Forelimb muscle (tissue), 1 donor: Measurements from ENCODE around the gene ACAA2. TPM values are rescaled to one million over a fixed set of nuclear protein-coding genes. Genes with fewer than 3 reads are reported as not detected.
A peak's percentile ranks its signal among the peaks of the same experiment; 100 is the strongest.

Experiments used
- DNase-seq: peaks from one replicate; pipeline ENCODE4 v3.0.0-alpha.2; 2013; ENCODE audit warnings: low read depth
- polyA plus RNA-seq: library from polyadenylated mRNA; unstranded; fragments of 120-200 nt; gene quantifications from one replicate; pipeline ENCODE4 v1.2.1, GENCODE V29; 2013; ENCODE audit not compliant: insufficient read length

Gene ACAA2, protein sequence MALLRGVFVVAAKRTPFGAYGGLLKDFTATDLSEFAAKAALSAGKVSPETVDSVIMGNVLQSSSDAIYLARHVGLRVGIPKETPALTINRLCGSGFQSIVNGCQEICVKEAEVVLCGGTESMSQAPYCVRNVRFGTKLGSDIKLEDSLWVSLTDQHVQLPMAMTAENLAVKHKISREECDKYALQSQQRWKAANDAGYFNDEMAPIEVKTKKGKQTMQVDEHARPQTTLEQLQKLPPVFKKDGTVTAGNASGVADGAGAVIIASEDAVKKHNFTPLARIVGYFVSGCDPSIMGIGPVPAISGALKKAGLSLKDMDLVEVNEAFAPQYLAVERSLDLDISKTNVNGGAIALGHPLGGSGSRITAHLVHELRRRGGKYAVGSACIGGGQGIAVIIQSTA
- polyA plus RNA-seq, result 77.5 TPM

DNA sequence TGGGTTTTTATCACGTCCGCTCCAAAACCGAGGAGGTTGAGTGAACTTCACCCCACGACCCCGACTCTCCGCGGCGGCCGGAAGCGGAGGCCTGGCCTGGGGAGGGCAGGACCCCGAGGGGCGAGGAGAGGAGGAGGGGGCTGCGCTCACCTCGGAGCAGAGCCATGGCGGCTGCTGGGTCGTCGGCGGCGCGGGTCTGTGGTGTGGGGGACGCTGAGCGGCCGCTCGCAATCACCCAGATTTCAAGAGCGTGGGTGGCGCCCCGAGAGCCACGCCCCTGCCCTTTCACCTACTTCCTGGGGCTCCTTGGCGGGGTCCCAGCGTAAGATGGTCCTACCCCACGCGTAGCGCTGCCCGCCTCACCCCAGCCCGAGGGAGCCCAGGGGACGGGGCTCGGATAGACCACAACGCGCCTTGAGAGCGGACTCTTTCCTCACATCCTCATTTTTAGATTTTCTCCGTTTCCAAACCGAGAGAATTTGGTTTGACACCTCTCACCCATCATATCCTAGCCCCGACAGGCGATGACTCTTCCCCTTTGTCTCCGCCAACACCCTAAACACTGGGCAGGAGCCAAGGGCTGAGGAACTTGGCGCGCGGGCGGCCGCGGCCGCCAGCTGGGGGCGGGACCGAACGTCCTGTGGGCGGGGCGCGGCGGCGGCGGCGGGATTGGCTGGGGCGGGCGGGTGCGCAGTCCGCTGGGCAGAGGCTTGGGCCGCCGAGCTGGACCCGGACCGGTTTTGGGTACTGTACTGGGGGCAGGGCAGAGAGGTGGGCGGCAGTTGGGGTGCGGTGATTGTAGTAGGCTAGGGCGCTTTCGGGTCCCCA lies at the start of gene ACAA2:
TSS of gene ACAA2 (minus strand) at position 215 of the 828 bp plus-strand sequence. CDS start at position 166, 49 bp downstream.
- DNase-seq, result peak; percentile 56

DNA sequence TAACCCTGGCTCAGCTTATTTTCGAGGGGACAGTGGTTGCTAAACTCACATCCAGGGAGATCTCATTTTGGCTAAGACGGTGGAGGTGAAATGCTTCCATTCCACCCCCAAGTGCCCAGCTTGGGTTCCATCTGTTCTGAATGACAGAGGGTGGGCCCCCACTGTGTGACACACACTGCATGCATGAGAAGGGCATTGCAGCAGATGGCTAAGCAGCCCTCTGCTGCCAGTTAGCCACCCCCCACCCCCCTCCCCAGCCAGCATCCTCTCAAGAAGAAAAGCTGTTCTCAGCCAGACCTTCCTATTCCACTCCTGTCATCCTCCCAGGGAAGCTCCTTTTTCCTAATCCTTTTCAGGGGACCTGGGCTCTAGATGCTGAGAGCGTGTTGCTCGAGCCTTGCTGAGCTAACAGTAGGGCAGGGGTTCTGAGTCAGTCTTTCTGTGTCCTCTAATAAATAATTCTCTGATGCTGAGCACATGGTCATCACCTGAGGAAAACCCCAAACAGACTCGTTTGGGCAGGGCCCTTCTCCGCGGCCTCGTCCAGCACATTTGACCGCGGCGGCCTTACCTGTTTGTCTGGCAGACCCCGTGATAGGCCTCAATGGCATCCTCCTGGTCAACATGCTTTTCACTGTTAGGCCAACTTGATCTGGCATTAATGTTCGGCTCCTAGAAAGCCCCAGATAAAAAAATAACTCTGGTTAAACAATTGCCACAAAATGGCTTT lies 49.5 kb upstream of the ACAA2 start:
- DNase-seq, result no peak

DNA sequence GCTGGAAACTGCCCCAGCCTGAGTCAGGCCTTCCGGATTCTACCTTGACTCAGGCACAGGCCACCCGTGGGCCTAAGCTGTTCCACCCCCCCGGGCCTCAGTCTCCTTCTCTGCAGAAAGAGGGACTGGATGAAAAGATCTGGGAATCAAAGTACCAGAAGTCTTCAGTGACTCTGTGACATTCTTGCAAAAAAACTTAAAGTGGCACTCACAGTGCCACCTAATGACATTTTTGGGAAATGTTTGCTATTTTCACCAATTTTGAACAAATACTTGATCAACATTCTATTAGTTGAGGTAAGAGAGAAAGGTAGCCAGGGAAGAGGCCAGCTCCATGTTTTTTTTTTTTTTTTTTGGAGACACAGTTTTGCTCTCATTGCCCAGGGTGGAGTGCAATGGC lies 48.3 kb upstream of the ACAA2 start:
- no peak for DNase-seq

DNA sequence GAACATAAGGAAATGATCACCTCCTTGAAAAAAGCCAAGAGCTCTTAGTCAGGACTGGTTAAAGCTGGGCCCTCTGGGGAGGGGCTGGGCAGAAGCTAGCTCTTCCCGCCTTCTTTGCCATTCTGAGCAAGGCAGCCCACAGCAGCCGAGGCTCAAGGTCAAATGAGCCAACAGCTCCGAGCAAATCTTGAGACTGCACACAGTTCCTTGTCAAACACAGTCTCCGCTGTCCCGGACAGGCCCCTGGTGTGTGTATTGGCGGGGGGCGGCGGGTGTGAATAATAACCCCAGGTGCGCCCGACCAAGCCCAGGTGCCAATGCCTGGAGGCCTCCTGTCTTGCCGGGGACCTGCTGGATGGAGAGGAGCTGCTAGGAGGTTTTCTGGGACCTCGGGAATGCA lies 46.4 kb upstream of the ACAA2 start:
- DNase-seq, result no peak

DNA sequence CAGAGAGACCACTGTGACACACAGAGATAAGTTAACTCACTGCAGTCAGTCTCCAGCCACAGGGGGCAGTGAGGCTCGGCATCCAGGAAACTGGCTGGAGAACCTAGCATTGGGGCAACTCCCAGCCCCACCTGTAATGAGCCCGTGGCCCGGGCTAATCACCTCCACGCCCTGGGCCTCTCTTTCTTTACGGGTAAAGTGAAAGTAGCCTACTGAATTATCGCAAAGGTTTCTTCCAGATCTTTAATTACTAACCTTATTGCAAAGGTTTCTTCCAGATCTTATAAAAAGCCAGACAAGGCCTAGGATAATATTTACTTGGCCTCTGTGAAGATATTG lies 45.7 kb upstream of the ACAA2 start:
- no peak for DNase-seq

DNA sequence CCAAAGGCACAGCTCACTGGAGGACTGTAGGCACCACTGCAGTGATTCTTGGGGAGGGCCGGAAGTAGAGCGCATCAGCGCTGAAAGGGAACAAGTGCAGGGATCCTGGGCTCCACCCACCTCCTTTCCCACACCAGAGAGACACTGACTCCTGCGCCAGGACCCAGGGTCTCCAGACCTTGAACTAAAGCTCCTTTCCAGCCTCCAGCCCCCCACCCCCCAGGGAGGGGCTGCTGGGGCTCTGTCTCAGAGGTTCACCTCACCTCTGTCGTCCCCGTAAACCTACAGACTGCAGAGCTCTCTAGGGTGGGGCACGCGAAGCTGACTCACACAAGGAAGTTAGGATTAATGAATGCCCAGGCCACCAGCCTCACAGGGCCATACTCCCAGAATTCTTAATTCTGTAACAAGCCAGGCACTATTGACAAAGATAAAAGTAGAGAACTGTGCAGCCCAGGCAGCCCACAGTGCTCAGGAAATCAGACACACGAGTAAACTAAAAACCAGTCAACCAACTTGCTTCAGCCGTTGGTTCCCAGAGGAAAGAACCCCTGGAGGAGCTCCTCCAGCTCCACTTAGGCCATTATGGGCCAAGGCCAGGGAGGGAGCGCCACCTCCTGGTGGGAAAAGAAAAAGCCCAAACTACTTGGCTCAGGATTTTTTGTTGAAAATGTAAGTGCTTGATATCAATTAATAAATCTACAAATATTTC lies 45.1 kb upstream of the ACAA2 start:
- DNase-seq, result no peak

DNA sequence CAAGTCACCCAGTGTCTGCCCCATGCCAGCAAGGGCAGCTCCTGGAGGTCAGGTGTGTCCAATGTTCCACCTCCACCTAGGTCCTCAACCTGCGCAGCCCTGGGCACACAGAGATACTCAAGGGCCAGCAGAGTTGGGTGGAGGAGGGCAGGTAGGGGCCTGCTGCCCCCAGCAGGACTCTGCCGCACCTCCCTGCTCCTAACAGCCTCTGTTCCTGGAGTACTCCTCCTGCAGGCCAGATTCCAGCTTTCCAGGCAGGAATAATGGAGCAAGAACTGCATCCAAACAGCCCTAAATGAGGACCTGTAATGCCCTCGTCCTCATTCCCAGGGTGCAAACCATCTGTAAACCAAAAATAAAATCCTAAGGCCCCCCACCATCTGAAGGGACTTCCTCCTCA lies 44.4 kb upstream of the ACAA2 start:
- DNase-seq, result no peak

DNA sequence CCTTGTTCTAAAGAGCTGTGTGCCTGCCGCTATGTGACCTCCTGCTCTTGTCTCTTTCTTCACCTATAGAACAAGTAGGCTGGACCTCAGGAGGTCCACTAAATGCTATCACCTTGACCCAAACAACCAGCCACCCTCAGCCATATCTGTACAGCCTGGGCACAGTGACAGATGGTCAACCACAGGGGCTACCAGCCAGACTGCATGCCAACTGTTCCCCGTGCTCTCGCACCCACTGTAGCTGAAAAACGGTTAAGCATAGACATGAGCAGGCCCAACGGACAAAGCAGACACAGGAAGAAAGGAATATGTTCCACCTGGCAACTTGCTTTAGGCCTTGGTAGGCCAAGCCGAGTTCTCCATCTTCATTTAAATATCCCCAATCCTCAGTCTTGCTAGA lies 43.2 kb upstream of the ACAA2 start:
- no peak for DNase-seq

DNA sequence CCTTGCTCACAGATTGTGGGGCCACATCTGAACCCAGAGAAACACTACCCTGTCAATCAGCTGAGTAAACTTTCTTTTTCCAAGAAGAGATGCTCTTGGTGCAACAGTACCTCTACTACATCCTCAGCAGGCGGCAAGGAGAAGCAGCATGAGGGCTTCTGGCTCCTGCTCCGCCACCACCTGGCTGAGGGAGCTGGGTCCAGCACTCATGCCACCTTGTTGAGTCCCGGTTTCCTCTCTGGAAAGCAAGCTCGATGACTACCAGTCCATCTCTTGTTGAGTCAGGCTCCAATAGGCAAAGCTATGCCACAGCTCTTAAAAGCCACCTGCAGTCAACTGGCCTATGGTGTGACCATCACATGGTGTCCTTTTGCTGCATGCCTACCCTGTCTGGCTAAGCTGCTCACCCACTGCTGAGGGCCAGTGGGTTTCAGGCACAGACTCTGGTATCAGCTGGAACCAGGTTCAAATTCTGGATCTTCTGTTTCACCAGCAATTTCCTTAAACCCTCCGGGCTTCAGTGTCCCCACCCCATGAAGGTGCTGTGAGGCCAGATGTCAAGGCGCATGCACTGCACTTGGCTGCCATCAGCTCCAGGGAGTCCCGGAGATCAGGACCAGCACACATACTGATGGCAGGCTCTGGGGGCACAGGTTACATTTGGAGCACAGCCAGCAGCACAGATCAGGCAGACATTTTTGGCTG lies 42.5 kb upstream of the ACAA2 start:
- no peak for DNase-seq

DNA sequence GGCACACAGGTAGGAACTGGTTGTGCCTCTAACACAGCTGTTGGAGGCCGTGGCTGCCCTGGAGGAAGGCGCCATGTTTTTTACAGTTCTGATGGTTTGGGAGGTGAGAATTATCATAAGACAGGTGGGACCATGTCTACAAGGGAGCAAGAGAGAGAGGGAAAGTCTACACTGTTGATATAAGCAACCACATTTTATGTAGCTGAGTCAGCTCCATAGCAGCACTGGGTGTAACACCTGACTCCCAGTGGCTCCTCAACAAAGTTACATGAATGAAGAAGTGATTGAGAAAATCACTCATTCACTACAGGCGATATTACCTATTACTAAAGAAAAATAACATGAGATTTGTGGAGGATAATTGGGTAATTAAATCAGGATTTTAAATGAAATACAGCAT lies 41.3 kb upstream of the ACAA2 start:
- DNase-seq, result no peak

DNA sequence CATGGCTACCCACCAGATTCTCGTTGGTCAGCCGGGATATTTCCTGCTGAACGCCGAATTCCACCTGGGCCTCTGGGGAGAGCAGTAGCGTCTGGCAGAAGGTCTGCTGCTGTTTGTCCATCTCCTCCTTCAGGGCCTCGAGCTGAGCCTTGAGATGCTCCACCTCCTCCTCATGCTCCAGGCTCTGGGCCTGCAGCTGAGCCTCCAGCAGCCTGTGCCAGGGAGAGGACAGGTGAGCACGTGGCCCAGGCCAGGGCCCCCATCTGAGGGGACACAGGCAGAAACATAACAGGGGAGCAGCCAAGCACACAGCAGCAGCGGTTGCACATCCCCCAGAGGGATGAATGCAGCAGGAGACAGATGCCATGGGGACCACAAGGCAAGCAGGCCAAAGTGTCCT lies 40.1 kb upstream of the ACAA2 start:
- DNase-seq, result no peak

DNA sequence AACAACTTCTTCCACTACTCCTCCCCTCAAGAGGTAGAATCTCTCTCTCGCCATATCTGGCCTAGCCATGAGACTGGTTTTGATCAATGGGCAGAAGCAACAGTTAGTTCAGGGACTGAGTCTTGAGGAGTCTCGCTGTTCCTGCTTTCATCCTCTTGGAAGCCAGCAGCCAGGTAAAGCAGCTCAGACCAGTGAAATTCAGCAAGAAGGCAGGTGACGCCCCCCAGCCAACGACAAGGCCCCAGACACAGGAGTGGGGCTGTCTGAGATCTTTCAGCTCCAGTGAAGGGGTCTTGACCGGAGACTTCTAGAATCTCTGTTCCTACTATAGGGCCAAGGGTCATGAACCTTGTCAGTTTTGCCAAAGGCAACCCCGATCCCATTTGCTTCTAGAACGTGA lies 39.7 kb upstream of the ACAA2 start:
- DNase-seq, result no peak

DNA sequence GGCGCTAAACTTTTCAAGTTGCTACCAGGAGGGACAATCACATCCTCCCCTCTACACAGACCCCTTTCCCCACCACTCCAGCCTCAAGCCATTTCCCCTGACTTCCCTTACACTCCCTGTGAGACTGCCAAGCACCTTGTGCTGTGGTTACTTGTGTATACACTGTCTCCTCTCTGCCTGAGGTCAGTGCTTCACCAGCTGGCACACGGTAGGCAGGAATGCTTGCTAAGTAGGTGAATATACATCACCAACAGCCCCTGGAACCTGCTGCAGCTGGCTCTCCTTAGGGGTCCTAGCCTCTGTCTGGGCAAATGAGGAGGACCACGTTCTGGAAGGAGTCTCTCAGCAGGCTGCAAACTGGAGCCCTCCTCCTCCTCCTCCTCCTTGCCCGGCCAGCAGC lies 38.3 kb upstream of the ACAA2 start:
- DNase-seq, result no peak

DNA sequence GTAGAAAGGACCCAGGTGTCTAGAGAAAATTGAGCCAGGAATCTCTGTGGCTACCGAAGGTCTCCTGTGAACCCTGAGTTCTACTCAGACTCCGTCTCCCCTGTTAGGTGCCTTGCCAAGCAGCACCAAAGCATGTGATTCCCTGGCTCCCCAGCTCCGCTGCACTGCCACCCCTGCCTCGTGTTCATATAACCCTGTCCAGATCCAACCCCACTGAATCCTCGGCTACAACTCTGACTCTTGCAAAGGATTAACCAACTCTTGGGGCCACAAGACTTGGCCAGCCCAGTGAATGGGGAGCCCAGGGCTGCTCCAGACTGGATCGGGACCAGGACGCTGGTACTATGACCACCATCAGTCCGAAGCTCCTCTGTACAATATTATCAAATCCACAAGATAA lies 37.3 kb upstream of the ACAA2 start:
- DNase-seq, result no peak

DNA sequence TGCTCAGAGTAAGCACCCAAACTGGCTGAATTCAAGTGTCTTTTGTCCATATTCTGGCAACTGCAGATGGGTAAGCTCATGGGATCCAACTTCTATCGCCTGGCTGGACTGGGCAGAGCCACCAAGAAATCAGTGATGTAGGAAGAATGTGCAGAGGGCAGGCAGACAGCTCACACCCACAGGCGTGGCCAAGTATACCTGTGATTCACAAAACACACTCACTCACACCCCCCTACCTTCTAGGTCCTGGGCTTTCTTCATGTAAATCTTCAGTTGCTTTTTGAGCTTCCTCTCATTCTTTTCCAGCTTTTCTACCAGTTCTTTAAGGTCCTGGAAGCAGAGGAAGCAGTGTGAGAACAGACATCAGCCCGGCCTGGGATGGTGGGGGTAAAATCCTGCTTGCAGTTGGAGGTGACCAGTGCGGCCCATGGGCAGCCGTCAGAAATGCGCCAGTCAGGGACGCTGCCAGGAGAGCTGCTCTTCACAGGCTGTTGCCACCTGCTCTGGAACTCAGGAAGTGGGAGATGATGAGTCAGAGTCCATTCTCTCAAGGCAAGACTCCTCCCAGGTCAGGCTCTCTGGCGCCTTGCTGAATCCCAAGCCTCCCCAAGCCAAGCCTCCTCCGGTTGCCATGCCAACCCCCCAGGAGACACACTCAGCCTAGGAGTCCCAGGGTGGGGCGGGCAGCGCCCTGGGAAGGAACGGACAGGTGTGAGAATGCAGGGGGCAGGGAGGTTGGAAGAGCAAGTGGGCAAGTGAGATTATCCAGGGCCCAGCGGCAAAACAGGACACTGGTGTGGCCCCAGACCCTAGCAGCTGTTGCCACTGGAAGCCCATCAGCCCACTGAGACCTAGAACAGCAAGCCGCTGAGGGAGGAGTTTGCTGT lies 36.2 kb upstream of the ACAA2 start:
- DNase-seq, result no peak

DNA sequence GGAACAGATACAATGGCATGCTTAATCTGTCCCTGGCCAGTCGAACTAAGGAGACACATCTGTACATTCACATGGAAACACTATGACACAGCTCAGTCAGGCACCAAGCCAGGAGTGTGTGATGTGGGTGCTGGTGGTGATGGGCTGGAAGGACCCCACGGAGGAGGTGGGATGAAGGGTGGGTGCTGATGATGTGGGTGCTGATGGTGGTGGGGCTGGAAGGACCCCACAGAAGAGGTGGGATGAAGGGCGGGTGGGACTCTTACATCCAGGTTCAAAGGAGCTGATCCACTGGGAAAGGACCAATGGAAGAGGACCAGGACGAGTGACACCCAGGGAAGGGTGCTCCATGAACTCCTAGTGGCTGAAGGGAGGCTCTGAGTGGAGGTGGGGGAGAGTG lies 34.8 kb upstream of the ACAA2 start:
- no peak for DNase-seq

DNA sequence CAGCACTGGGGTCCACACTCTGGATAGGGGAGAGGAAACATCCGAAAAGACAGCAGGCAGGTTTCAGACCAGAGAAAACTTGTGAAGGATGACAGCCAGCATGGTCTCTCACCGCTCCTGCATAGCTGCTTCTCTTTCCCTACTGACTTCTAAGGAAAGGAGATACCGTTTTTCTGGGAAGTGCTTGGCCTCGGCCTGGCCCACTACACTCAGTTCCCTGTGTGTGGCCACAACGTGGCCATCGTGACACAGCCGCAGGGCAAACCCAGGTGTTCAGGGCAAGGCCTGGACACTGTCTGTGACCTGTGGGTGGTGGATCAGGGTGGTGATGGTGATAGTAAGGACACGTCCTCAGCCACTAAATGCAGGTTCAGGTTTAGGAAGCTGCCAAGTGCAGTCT lies 34.2 kb upstream of the ACAA2 start:
- no peak for DNase-seq

DNA sequence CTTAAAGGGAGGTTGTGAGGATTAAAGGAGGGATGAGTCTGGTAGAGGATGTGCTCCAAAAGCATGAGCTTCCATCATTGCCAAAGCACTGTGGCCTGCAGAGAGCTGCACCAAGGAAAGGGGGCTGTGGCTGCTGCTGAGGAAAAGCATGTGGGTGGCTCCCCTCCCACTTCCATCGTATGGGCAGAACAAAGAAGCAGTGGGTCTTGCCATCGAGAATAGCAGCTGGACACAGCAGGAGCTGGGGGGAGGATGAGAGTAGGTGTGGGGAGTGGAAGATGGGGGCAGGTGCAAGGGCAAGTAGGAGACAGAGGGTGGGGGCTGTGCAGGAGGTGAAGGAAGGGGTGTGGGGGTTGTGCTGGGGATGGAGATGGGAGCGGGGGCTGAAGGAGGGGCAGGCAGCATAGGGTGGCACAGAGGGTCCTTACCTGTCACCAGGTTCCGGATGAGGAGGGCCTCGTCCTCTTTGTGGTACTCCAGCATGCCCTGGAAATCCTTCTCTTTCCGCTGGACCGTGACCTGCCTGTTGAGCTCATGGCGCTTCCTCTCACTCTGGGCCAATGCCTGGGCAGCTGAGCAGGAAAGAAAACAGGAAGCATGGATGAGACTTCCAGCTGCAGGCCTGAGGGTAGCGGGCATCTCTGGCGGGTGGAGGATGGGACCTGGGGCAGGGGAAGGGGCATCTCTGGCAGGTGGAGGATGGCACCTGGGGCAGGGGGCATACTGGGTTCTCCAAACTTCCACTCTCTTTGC lies 33.6 kb upstream of the ACAA2 start:
- DNase-seq, result no peak

DNA sequence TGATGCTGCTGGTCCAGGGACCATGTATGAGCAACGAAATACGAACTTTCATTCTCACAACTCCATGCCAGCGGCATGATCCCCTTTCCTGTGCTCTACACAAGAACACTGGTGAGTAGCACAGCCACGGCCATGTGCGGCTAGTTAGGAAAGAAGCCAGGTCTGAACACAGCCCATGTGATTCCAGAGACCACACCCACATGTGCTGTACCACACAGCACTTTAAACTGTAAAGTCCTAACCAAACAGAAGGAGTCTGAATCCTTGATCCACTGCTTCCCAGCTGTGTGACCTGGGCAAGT lies 33.0 kb upstream of the ACAA2 start:
- no peak for DNase-seq
